OCI-LY7 (cell line): ENCODE data around the gene RRP15. TPM values are rescaled to one million over a fixed set of nuclear protein-coding genes. Genes with fewer than 3 reads are reported as not detected.

ENCODE experiments used
- BruUV-seq: library from RNA; stranded (reverse); fragments of 400-500 nt; replicated peaks from 2 replicates; lab custom pipeline; 2021; lab: Mats Ljungman, UMichigan
- CTCF ChIA-PET: fragments of 300-600 bp; sonication (Branson Sonifier 250); formaldehyde crosslinking; loops from one replicate; lab custom pipeline; 2022; ENCODE audit warnings: antibody characterized with exemption; ENCODE audit not compliant: unreplicated experiment; lab: Charles Lee
- POLR2A ChIA-PET: fragments of 300-600 bp; sonication (Branson Sonifier 250); formaldehyde crosslinking; loops from one replicate; lab custom pipeline; 2022; ENCODE audit warnings: antibody characterized with exemption; lab: Charles Lee
- DNase-seq: peaks from one replicate; pipeline ENCODE4 v3.0.0-alpha.2; 2015; ENCODE audit warnings: low spot score
- H2AFZ ChIP-seq: fragments of 200-600 bp; sonication (generic), shearing (Covaris generic); 2 replicates; pipeline ENCODE4 v1.6.1; 2014; ENCODE audit warnings: mild to moderate bottlenecking, antibody characterized with exemption, low read length, moderate library complexity
- H3K27ac ChIP-seq: fragments of 200-600 bp; sonication (generic); 2 replicates; pipeline ENCODE4 v1.5.1; 2014; ENCODE audit warnings: mixed run types, low read depth, mild to moderate bottlenecking, moderate library complexity, low read length, inconsistent platforms; ENCODE audit not compliant: poor library complexity, severe bottlenecking
- H3K36me3 ChIP-seq: fragments of 200-600 bp; sonication (generic); 2 replicates; pipeline ENCODE4 v1.6.1; 2014; ENCODE audit warnings: mild to moderate bottlenecking, antibody characterized with exemption, low read length, moderate library complexity, mixed read lengths; ENCODE audit not compliant: insufficient read depth
- H3K4me1 ChIP-seq: fragments of 200-600 bp; sonication (generic); 2 replicates; pipeline ENCODE4 v1.5.1; 2014; ENCODE audit warnings: mild to moderate bottlenecking, low read length; ENCODE audit not compliant: insufficient read depth, poor library complexity, severe bottlenecking
- H3K4me2 ChIP-seq: fragments of 200-600 bp; sonication (generic); 2 replicates; pipeline ENCODE4 v1.6.1; 2014; ENCODE audit warnings: mild to moderate bottlenecking, low read length
- H3K4me3 ChIP-seq: fragments of 200-600 bp; sonication (generic); 2 replicates; pipeline ENCODE4 v1.5.1; 2014; ENCODE audit warnings: mild to moderate bottlenecking, low read depth, low read length; ENCODE audit not compliant: poor library complexity, severe bottlenecking
- H3K79me2 ChIP-seq: fragments of 200-600 bp; sonication (generic); 2 replicates; pipeline ENCODE4 v1.6.1; 2016; ENCODE audit warnings: low read depth, mild to moderate bottlenecking, low read length, moderate library complexity, mixed read lengths; ENCODE audit not compliant: insufficient read depth
- H3K9me2 ChIP-seq: fragments of 200-600 bp; sonication (generic); 2 replicates; pipeline ENCODE4 v1.6.1; 2016; ENCODE audit warnings: mild to moderate bottlenecking, low read length, mixed read lengths; ENCODE audit not compliant: insufficient read depth
- H3K9me3 ChIP-seq: fragments of 200-600 bp; sonication (generic); 2 replicates; pipeline ENCODE4 v1.6.1; 2014; ENCODE audit warnings: mild to moderate bottlenecking, mixed run types, low read length, mixed read lengths
- H4K20me1 ChIP-seq: fragments of 200-600 bp; sonication (generic); 2 replicates; pipeline ENCODE4 v1.6.1; 2014; ENCODE audit warnings: mild to moderate bottlenecking, antibody characterized with exemption, low read length, moderate library complexity, mixed read lengths; ENCODE audit not compliant: insufficient read depth
- EZH2phosphoT487 ChIP-seq: fragments of 200-600 bp; sonication (generic); IDR thresholded peaks from 2 replicates; pipeline ENCODE4 v1.6.1; 2018; ENCODE audit warnings: low read depth, borderline replicate concordance, mild to moderate bottlenecking, mixed run types, antibody characterized with exemption, low read length, moderate library complexity, mixed read lengths
- intact Hi-C: fragments of 100-400 bp; cut with micrococcal nuclease; formaldehyde crosslinking; loops from one replicate; pipeline ENCODE4 v1.10.0; 2022; ENCODE audit not compliant: unreplicated experiment
- total RNA-seq, 2 experiments: library from RNA; depleted of rRNA in 1 of 2; stranded (reverse); fragments of >200 nt in 1 of 2; shearing (Covaris generic) in 1 of 2; gene quantifications; 2 replicates each; pipeline ENCODE4 v1.2.3, GENCODE V29; 2014 to 2022
- TF ChIP-seq, protein P1 (sequence below): fragments of 200-600 bp; sonication (generic); conservative IDR thresholded peaks from 2 replicates; pipeline ENCODE4 v1.5.1; 2014; ENCODE audit warnings: mild to moderate bottlenecking, antibody characterized with exemption, low read length, moderate library complexity, mixed read lengths

The RRP15 gene
- total RNA-seq, 2 experiments from 2014 or later: 7.2 to 21.9 TPM

DNA sequence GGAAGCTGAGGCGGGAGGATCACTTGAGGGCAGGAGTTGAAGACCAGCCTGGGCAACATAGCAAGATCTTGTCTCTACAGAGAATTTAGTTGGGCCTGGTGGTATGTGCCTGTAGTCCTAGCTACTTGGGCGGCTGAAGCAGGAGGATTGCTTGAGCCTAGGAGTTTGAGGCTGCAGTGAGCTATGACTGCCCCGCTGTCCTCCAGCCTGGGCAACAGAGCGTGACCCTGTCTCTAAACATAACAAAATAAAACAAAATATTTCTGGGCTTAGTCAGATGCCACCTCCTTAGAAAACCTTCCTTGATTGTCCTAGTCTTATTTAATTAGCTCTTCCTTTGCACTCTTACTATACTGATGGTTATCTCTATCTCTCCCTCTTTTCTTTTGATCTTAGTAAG lies 68.6 kb downstream of the RRP15 start:
- intact Hi-C loops: no loop called here
- H3K27ac ChIP-seq: no peak overlapping the region
- CTCF ChIA-PET: no interaction called here
- no peaks in the 10 kb centered on the region for H3K79me2 ChIP-seq
- H3K9me3 ChIP-seq: no peaks in the 10 kb centered on the region
- H3K36me3 ChIP-seq: no peaks in the 10 kb centered on the region
- no TSS peak for BruUV-seq
- H3K4me2 ChIP-seq: no peak overlapping the region
- H4K20me1 ChIP-seq: no peaks in the 10 kb centered on the region
- H3K9me2 ChIP-seq: no peaks in the 10 kb centered on the region
- no peak overlapping the region for H3K4me3 ChIP-seq
- no peak overlapping the region for H2AFZ ChIP-seq
- TF ChIP-seq EZH2phosphoT487: no peak
- TF ChIP-seq, protein P1, sequence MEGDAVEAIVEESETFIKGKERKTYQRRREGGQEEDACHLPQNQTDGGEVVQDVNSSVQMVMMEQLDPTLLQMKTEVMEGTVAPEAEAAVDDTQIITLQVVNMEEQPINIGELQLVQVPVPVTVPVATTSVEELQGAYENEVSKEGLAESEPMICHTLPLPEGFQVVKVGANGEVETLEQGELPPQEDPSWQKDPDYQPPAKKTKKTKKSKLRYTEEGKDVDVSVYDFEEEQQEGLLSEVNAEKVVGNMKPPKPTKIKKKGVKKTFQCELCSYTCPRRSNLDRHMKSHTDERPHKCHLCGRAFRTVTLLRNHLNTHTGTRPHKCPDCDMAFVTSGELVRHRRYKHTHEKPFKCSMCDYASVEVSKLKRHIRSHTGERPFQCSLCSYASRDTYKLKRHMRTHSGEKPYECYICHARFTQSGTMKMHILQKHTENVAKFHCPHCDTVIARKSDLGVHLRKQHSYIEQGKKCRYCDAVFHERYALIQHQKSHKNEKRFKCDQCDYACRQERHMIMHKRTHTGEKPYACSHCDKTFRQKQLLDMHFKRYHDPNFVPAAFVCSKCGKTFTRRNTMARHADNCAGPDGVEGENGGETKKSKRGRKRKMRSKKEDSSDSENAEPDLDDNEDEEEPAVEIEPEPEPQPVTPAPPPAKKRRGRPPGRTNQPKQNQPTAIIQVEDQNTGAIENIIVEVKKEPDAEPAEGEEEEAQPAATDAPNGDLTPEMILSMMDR: no peak
- no peaks in the 10 kb centered on the region for H3K4me1 ChIP-seq
- POLR2A ChIA-PET: interaction anchor here (0.6 kb wide), 1 partner anchor 1766 kb away, joined by 3 read pairs; no protein-coding TSS in a partner anchor
- DNase-seq: no peak

DNA sequence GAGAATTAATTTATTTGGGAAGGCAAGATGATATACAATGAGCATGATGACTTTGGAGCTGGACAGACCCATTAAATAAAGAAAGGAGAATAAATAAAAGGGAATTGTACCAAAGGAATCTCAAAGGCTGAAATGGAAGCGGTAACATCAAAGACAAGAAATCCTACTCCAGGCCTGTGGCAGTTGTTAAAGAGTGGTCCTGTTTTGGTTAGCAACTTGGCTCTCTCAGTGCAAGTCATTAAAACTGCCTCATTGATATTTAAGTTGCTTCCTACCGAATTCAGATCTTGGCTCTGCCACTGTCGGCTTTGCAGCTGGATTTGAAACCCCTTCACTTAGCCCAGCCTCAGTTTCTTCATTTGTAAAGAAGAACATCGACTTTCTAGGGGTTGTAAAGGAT lies 70.2 kb downstream of the RRP15 start:
- CTCF ChIA-PET: no interaction called here
- Histone ChIP-seq H3K9me3 (no peaks in the 10 kb centered on the region), H3K27ac (no peak overlapping the region), H3K36me3 (no peaks in the 10 kb centered on the region), H3K4me3 (no peak overlapping the region), H3K4me2 (no peak overlapping the region), H2AFZ (no peak overlapping the region), H3K4me1 (no peaks in the 10 kb centered on the region), H3K79me2 (no peaks in the 10 kb centered on the region), H4K20me1 (no peaks in the 10 kb centered on the region), H3K9me2 (no peaks in the 10 kb centered on the region)
- POLR2A ChIA-PET: no interaction called here
- BruUV-seq: no TSS peak
- DNase-seq: no peak
- TF ChIP-seq, protein P1: no peak
- TF ChIP-seq EZH2phosphoT487: no peak
- intact Hi-C loops: no loop called here

DNA sequence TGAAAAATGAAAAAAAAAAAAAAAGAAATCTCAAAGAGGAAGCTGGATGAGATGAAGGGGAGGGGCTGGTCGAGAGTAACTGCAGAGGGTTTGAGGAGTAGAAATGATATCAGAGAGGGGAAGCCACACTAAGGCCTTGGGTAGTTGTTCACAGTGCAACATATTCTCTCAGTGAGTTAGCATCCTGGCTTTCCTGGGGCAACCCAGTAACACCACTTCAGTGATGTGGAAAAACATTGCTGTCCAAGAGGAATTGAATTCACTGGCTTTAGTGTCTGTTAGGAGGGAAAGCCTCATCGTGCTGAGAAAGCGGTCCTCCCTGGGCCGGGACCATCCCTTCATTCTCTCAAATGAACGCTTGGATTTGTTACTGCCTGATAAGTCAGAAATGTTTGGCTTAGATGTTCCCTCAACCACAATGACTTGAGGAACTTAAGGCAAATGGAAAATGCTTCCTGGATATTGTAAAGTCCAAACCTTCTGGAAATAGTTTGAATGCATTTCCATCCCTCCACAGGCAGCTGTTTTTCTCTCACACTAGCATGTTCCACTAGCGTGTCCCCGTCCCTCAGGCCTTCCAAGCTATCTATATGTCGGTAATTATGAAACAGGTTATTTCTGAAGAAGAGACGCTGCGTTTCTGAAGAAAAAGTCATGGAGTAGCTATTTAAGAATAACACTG lies 72.3 kb downstream of the RRP15 start:
- intact Hi-C loops: no loop called here
- ChIA-PET POLR2A (no interaction called here), CTCF (interaction anchor here (0.6 kb wide), 1 partner anchor 639 kb away, joined by 5 read pairs; no protein-coding TSS in a partner anchor)
- H2AFZ ChIP-seq: no peak overlapping the region
- H3K4me3 ChIP-seq: no peak overlapping the region
- BruUV-seq: no TSS peak
- no peaks in the 10 kb centered on the region for H3K4me1 ChIP-seq
- no peak overlapping the region for H3K4me2 ChIP-seq
- H3K79me2 ChIP-seq: no peaks in the 10 kb centered on the region
- DNase-seq: no peak
- no peak overlapping the region for H3K27ac ChIP-seq
- H3K9me2 ChIP-seq: no peaks in the 10 kb centered on the region
- no peaks in the 10 kb centered on the region for H3K36me3 ChIP-seq
- no peaks in the 10 kb centered on the region for H3K9me3 ChIP-seq
- no peaks in the 10 kb centered on the region for H4K20me1 ChIP-seq
- TF ChIP-seq EZH2phosphoT487: no peak
- TF ChIP-seq, protein P1: no peak
